ENCODE data around the gene SMIM24.

Gene SMIM24

GRCh38 chr19:3518659-3519058, 38.3 kb upstream of the SMIM24 start:
- FAIRE-seq (no peak), DNase-seq (ENCODE audit: insufficient read length, low spot score) (no peak)
- TF ChIP-seq CTCF (IDR thresholded peaks at IDR 0.05; ENCODE audit: insufficient read depth, missing control alignments): no peak

- FAIRE-seq (no peak), DNase-seq (ENCODE audit: insufficient read length, low spot score) (no peak)
- TF ChIP-seq CTCF (IDR thresholded peaks at IDR 0.05; ENCODE audit: insufficient read depth, missing control alignments): no peak
These were observed 37.9 kb upstream of the SMIM24 start for GRCh38 chr19:3518255-3518654.

- DNase-seq (ENCODE audit: insufficient read length, low spot score) (no peak), FAIRE-seq (no peak)
- no peak for TF ChIP-seq CTCF (IDR thresholded peaks at IDR 0.05; ENCODE audit: insufficient read depth, missing control alignments)
These were observed 37.3 kb upstream of the SMIM24 start for GRCh38 chr19:3517638-3518037.

GRCh38 chr19:3516675-3517207, 36.4 kb upstream of the SMIM24 start:
- TF ChIP-seq CTCF (IDR thresholded peaks at IDR 0.05; ENCODE audit: insufficient read depth, missing control alignments): no peak
- DNase-seq (ENCODE audit: insufficient read length, low spot score): no peak
- FAIRE-seq: no peak

- DNase-seq (ENCODE audit: insufficient read length, low spot score) (no peak), FAIRE-seq (no peak)
- TF ChIP-seq CTCF (IDR thresholded peaks at IDR 0.05; ENCODE audit: insufficient read depth, missing control alignments): no peak
These were observed 35.6 kb upstream of the SMIM24 start for GRCh38 chr19:3515891-3516422.

- FAIRE-seq (no peak), DNase-seq (ENCODE audit: insufficient read length, low spot score) (no peak)
- no peak for TF ChIP-seq CTCF (IDR thresholded peaks at IDR 0.05; ENCODE audit: insufficient read depth, missing control alignments)
These were observed 34.6 kb upstream of the SMIM24 start for GRCh38 chr19:3514930-3515329.

GRCh38 chr19:3513229-3514140, 33.2 kb upstream of the SMIM24 start:
- FAIRE-seq (no peak), DNase-seq (ENCODE audit: insufficient read length, low spot score) (no peak)
- TF ChIP-seq CTCF (IDR thresholded peaks at IDR 0.05; ENCODE audit: insufficient read depth, missing control alignments): no peak

All from D721Med (cell line).